Activated T-cell treated with anti-CD3 and anti-CD28 coated beads, Interleukin-2, amount 50 U/mL, for 1 hour (primary cell): ENCODE measurements around the gene NCKIPSD.

Experiments used
- DNase-seq: peaks from one replicate; pipeline ENCODE4 v3.0.0-alpha.2; 2020

NCKIPSD gene

DNA sequence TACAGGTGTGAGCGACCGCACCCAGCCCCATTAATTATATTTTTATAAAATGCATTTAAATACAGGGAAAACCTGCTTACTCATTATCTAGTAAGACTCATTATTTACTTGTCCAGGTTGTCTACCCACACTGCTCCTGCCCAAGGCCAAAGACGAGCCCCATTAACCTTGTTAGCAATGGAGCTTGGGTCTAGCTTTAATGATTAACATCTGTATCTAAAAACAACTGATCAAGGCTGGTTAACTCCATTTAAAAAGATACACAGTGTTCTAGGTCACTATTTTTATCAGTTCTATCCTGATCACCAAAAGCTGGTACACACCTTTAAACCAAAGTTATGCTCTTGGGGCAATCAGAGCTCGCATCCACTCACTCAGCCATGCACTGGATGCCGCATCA lies 10.4 kb upstream of the NCKIPSD start:
- DNase-seq = no peak

DNA sequence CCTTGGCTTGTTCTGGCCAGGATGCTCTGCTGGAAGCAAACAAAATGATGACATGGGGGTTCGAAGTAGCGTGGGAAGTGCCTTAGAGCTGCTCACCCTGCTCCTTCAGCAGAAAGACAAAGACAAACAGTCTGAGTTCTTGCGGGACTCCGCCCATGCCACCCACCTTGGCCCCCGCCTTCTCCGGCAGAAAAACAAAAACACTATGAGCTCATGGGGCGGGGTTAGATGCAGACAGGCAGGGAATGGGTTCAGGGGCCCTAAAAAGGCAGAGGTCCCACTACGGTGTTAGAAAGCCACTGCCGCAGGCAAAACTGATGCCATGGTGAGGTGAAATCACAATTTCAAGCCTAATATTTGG lies 9.7 kb upstream of the NCKIPSD start:
- no peak for DNase-seq

DNA sequence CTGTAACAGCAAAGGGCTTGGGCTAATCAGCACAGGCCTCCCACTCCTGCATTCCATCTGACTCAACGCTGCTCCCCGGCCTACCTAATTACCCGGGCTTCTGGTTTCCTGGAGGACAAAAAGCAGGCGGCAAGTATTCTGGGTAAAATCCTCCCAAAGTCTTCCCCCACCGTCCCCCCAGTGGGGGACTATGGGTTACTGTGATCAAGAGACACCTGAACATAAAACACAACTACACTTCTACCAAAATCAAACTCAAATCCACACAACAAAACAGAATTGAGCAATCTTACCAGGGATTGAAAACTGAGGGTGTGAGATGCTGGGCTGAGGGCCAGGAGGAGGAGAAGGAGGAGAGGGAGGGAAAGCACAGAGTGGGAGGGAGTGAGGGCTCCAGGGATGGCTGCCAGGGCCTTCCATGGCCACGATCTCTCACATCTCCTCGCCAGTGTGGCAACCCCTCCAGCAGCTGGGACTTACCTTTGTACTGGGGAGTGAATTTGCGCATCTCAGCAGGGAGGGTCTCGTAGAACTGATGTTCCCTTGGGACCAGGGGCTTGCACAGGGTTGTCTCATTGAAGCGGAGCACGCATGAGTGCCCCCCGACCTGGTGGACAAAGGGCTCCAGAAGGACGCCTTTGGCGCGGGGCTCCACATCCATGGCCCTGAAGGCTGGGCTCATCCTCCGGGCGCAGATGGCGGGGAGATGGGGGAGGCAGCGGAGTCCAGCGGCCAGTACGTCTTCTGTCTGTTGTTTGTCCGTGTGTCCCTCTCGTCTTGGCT lies 9.1 kb upstream of the NCKIPSD start:
- no peak for DNase-seq

- no peak for DNase-seq
These were observed 8.1 kb upstream of the NCKIPSD start for GRCh38 chr3:48693826-48694225.

DNA sequence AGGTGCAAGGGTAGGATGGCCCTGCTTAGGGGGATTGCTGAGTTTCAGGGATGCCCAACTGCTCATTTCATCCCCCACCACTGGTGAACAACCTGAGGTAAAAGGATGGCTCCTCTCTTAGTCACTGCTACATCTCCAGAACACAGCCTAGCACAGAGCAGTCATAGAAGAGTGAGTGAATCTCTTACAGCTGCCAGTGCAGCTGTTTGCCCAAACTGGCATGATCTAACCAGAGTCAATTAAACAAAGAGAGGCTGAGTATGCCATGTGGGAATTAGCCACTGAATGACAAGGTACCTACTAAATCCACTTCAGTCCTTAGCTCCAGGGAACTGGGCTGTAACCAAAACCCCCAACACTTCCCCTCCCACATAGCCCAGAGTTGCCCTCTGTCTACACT lies 6.8 kb upstream of the NCKIPSD start:
- DNase-seq = no peak

DNA sequence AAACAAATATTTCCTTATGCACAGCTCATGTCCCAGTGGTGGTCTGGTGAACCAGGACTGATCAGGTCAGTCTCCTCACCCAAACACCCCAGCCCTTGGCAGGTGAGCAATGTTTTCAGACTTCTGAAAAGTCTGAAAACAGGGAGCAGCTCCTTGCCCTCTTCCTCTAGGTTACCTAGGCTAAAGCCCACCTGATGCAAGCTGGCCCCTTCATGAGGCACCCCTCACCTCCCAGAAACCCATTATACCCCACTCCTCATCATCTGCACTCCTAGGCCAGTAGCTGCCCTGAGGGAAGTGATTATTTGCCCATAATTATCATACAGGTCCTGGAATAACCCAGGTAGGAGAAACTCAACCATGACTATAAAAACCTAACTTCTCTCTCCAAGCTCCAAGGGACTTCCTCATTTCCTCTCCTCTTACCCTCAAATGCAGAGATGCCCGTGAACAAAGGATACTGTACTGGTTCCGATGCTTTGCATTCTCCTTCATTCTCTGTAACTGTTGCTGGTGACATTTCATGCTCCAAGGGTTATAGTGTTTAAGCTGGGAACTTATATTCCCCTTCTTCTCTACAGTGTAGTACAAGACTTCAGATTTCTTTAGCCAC lies 5.2 kb upstream of the NCKIPSD start:
- no peak for DNase-seq

DNA sequence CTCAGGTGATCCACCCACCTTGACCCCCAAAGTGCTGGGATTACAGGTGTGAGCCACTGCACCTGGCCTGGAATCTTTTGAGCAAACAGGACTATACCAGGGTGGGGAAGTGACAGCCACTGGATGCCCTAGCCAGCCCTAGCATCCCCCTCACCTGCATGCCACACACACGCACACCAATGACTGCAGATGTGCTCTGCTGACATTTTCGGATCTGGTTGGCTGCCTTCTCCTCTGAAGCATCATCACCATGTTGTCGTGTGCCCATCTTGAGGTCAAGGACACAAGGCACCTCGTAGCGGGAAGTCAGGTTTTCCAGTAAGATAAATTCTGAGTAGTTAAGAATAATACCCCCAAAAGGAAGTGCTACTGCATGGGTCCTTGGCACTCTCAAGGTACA lies 3.7 kb upstream of the NCKIPSD start:
- DNase-seq = no peak

DNA sequence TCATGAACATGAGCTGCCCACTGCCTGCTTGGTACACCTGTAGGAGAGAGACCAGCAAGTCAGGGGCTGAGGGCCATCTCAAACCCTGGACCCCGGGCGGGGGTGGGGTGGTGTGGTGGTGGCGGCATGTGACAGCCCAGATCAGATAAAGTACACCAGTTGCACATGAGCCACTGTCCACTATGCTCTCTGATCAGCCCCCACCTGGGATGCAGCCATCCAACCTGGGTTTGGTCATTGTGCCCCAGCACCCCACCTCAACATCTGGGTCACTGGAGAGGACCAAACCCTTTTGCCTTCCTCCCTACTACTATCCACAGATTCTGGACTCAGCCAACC lies 3.0 kb upstream of the NCKIPSD start:
- no peak for DNase-seq

GRCh38 chr3:48688032-48688736 lies 2.5 kb upstream of the NCKIPSD start:
- no peak for DNase-seq

DNA sequence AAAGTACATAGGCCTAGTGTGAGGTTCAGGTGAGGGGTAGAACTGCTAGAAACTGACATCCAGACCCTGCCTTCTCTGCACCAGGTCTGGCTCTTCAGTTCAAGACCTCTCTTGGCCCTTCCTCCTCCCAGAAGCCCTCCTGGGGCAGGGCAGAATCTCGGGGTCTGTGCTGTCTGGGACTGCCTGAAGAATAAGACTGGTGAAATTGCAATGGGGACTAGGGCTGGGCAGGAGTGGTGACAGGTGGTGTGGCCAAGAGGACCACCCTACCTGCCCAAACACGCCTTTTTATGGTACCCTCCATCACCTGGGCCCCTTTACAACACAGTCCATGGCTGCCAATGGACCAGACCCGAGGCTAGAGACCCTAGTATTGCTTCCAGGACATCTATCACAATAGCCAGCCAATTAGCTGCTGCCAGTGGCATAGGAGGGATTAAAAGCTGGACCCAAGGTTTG lies 1.5 kb upstream of the NCKIPSD start:
- DNase-seq = no peak

DNA sequence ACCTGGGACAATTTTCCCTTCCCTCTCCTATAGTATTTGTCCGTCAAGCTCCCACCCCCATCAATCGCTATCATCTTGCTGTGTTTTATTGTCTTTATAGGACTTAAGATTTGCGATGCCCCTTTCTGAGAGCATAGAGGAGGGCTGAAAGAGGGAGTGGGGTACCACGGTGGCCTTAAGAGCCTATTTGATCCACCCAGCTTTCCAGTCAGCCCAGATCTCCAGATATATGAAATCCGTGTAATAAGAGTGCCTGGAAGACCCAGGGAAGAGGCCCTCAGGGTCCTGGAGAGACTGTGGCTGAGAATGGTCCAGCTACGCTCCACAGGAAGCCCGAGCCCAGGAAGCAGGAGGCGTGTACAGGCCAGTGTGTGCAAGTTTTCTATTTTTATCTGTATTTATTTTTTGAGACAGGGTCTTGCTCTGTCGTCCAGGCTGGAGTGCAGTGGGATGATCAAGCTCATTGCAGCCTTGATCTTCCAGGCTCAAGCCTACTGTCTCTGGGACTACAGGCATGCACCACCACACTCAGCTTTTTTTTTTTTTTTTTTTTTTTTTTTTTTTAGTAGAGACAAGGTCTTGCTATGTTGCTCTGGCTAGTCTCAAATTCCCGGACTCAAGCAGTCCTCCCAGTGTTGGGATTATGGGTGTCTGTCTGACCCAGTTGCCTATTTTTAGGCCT lies 964 bp upstream of the NCKIPSD start:
- no peak for DNase-seq

DNA sequence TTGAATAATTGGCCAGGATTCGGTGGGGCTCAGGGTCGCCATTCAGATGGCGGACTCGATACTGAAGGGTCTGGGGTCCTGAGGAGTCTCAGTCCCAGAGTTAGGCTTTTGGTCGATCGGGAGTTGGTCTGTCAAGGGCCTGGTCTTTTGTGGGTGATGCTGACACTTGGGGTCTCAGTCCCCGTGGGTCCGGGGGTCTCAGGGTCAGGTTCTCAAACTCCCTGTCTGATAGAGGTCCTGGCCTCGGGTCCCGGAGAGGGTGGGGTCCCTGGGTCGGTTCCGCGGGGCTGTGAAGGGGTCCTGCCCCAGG lies 467 bp downstream of the NCKIPSD start:
- DNase-seq = no peak

GRCh38 chr3:48684480-48685143 lies 1.1 kb downstream of the NCKIPSD start:
- no peak for DNase-seq

- DNase-seq = no peak
These were observed 1.7 kb downstream of the NCKIPSD start for GRCh38 chr3:48684054-48684349.

DNA sequence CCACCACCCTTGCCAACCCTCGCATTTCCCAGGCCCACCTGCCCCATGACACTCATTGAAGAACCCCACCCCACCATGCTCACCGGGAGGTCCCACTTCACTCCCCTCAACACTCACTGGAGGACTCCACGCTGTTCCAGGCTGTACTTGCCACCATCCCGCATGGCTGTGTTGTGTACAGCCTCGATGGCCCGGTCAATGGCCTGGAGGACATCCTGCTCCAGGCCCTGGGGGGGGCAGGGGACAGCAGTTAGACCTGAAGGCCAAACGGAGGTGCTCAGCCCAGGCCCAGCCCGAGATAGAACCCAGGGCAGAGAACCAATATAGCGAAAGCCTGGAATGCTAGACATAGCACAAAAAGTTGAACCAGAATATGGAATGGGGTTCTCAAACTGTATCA lies 2.9 kb downstream of the NCKIPSD start:
- no peak for DNase-seq

DNA sequence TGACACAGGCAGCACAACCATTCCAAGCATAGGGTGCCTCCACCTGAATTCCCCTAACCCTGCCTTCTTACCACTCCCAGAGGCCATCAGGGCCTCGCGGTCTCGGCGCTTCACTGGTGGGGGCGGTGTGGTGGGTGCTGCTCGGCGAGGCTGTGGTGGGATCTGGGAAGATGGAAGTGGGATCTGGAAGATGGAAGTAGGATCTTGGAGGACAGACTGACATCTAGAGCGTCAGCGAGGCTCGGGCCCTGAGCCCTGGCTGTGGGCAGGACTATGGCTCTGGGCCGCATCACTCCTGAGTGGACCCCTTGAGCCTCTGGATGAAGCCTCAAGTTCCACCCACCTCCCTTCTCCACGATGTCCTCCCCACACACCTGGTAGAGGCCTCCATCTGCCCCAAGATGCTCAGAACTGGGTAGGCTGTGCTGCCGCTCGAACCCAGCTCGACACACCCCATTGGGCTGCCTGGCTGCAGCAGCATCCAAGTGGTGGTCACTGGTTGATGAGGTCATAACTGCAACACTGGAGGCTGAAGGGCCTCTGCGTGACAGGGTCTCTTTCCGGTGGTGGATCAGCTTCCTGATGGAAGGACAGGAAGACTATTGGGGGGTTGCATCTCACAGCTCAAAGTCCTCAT lies 3.6 kb downstream of the NCKIPSD start:
- no peak for DNase-seq

DNA sequence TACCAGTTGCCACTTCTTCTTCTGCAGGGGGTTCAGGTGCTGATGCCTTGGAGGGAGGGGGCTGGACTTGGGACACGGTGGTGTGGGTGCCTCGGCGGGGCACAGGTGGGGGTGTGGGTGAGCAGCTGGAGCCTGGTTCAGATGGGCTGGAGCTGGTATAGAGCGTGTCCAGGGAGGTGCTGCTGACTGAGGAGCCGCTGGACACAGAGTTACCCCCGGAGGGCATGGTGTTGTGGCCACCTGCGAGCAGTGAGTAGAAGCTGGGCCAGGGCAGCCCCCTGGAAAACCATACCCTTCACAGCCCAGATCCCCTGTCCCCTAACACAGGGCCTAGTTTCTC lies 4.2 kb downstream of the NCKIPSD start:
- no peak for DNase-seq

DNA sequence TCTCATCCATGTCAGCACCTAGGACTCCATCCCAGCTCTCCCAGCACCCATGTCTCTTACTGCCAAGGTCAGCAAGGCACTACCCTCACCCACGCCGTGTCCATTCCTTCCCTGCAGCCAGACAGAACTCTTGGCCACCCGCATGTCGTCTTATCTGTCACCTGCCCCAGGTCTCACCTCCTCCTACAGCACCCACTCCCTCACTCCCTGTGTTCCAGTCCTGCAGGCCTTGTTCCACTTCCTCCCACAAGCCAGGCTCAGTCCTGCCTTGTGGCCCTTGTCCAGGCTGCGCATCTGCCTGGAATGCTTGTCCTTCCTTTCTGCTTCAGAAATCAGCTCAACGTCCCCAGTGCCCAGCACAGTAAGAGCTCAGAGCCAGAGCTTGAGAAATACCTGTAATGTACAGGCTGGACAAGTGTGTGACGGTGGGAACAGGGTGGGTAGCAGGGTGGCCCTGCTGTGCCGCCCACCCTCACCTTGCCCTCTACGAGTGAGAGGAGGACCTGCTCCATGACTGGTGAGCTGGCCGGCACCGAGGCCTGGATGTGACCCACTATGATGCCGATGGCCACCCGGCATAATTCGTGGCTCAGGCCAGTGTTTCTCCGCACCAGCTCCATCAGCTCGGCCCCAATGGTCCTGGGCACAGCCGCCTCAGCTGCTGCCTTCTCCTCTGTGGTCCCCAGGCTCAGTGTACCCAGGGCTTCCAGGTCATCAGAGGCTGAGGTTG lies 4.7 kb downstream of the NCKIPSD start:
- no peak for DNase-seq

GRCh38 chr3:48679411-48680391 lies 6.0 kb downstream of the NCKIPSD start:
- DNase-seq = no peak

- no peak for DNase-seq
These were observed 6.9 kb downstream of the NCKIPSD start for GRCh38 chr3:48678566-48679380.
